H1 (cell line): ENCODE measurements around the gene SYNRG. TPM values are rescaled to one million over a fixed set of nuclear protein-coding genes. Genes with fewer than 3 reads are reported as not detected.

ENCODE experiments used
- BCL11A ChIP-seq, 2 experiments: IDR thresholded peaks; one replicate each; pipeline ENCODE4 v1.6.1; 2011; ENCODE audit warnings: low read depth in 2 of 2, low read length in 2 of 2, mild to moderate bottlenecking in 2 of 2
- CBX8 ChIP-seq: fragments of 300-800, 300-1000 bp; sonication (generic); IDR thresholded peaks from 2 replicates; pipeline ENCODE4 v1.7.1; 2016; ENCODE audit warnings: low read depth, low read length, borderline replicate concordance
- CEBPB ChIP-seq: IDR thresholded peaks from 2 replicates; pipeline ENCODE4 v1.6.1; 2012; ENCODE audit warnings: low read depth, low read length
- RAD21 ChIP-seq, 2 experiments: IDR thresholded peaks in 1 of 2; conservative IDR thresholded peaks in 1 of 2; 2 replicates each; pipeline ENCODE4 v1.6.1; 2011; ENCODE audit warnings: low read depth in 2 of 2, low read length in 2 of 2, improper control_type of control experiment in 1 of 2, inconsistent platforms in 1 of 2, mild to moderate bottlenecking in 1 of 2, moderate library complexity in 1 of 2
- RFX5 ChIP-seq: IDR thresholded peaks from 2 replicates; pipeline ENCODE4 v1.6.1; 2011; ENCODE audit warnings: low read depth, low read length, improper control_type of control experiment, borderline replicate concordance
- SIX5 ChIP-seq: IDR thresholded peaks from 2 replicates; pipeline ENCODE4 v1.6.1; 2011; ENCODE audit warnings: mild to moderate bottlenecking, low read depth, low read length
- SUZ12 ChIP-seq: fragments of 200-600 bp; sonication (generic); IDR thresholded peaks from 2 replicates; pipeline ENCODE4 v1.6.1; 2012; ENCODE audit warnings: mild to moderate bottlenecking, inconsistent platforms, low read length, moderate library complexity, mixed read lengths
- polyA plus RNA-seq, 7 experiments: library from polyadenylated mRNA; depleted of rRNA in 3 of 7; stranded (reverse) in 5 of 7; unstranded in 2 of 7; fragments of >200 nt in 5 of 7; fragments of 200-250 nt in 2 of 7; gene quantifications; 1 replicate in 5 of 7; 2 replicates in 1 of 7; 4 replicates in 1 of 7; pipeline versions ENCODE4 v1.2.1 to v1.2.3, GENCODE V29; 2011 to 2013; ENCODE audit warnings: missing spikeins in 2 of 7, mixed read lengths in 2 of 7
- total RNA-seq: library from RNA; stranded (reverse); fragmentation: NEBNext Ultra II Directional; extraction: Animal tissue kit (Norgen Biotek cat#: 25700); gene quantifications from 2 replicates; pipeline ENCODE4 v1.2.1, GENCODE V29; 2021
- TF ChIP-seq, protein P1 (sequence below): fragments of 300-600 bp; sonication (generic); IDR thresholded peaks from 2 replicates; pipeline ENCODE4 v1.7.1; 2012; ENCODE audit warnings: low read length, moderate library complexity, mild to moderate bottlenecking, inconsistent platforms; ENCODE audit not compliant: insufficient replicate concordance
- TF ChIP-seq, protein P2 (sequence below): IDR thresholded peaks from 2 replicates; pipeline ENCODE4 v1.6.1; 2011; ENCODE audit warnings: low read length, improper control_type of control experiment

The SYNRG gene
- total and polyA plus RNA-seq, 2 of the 8 experiments (the other 6 are each of a cell fraction or from before 2014, with no cell fraction given) = 7.7 to 31.7 TPM

GRCh38 chr17:37637956-37638355, 28.7 kb upstream of the SYNRG start (continued):
- TF ChIP-seq, protein P1, sequence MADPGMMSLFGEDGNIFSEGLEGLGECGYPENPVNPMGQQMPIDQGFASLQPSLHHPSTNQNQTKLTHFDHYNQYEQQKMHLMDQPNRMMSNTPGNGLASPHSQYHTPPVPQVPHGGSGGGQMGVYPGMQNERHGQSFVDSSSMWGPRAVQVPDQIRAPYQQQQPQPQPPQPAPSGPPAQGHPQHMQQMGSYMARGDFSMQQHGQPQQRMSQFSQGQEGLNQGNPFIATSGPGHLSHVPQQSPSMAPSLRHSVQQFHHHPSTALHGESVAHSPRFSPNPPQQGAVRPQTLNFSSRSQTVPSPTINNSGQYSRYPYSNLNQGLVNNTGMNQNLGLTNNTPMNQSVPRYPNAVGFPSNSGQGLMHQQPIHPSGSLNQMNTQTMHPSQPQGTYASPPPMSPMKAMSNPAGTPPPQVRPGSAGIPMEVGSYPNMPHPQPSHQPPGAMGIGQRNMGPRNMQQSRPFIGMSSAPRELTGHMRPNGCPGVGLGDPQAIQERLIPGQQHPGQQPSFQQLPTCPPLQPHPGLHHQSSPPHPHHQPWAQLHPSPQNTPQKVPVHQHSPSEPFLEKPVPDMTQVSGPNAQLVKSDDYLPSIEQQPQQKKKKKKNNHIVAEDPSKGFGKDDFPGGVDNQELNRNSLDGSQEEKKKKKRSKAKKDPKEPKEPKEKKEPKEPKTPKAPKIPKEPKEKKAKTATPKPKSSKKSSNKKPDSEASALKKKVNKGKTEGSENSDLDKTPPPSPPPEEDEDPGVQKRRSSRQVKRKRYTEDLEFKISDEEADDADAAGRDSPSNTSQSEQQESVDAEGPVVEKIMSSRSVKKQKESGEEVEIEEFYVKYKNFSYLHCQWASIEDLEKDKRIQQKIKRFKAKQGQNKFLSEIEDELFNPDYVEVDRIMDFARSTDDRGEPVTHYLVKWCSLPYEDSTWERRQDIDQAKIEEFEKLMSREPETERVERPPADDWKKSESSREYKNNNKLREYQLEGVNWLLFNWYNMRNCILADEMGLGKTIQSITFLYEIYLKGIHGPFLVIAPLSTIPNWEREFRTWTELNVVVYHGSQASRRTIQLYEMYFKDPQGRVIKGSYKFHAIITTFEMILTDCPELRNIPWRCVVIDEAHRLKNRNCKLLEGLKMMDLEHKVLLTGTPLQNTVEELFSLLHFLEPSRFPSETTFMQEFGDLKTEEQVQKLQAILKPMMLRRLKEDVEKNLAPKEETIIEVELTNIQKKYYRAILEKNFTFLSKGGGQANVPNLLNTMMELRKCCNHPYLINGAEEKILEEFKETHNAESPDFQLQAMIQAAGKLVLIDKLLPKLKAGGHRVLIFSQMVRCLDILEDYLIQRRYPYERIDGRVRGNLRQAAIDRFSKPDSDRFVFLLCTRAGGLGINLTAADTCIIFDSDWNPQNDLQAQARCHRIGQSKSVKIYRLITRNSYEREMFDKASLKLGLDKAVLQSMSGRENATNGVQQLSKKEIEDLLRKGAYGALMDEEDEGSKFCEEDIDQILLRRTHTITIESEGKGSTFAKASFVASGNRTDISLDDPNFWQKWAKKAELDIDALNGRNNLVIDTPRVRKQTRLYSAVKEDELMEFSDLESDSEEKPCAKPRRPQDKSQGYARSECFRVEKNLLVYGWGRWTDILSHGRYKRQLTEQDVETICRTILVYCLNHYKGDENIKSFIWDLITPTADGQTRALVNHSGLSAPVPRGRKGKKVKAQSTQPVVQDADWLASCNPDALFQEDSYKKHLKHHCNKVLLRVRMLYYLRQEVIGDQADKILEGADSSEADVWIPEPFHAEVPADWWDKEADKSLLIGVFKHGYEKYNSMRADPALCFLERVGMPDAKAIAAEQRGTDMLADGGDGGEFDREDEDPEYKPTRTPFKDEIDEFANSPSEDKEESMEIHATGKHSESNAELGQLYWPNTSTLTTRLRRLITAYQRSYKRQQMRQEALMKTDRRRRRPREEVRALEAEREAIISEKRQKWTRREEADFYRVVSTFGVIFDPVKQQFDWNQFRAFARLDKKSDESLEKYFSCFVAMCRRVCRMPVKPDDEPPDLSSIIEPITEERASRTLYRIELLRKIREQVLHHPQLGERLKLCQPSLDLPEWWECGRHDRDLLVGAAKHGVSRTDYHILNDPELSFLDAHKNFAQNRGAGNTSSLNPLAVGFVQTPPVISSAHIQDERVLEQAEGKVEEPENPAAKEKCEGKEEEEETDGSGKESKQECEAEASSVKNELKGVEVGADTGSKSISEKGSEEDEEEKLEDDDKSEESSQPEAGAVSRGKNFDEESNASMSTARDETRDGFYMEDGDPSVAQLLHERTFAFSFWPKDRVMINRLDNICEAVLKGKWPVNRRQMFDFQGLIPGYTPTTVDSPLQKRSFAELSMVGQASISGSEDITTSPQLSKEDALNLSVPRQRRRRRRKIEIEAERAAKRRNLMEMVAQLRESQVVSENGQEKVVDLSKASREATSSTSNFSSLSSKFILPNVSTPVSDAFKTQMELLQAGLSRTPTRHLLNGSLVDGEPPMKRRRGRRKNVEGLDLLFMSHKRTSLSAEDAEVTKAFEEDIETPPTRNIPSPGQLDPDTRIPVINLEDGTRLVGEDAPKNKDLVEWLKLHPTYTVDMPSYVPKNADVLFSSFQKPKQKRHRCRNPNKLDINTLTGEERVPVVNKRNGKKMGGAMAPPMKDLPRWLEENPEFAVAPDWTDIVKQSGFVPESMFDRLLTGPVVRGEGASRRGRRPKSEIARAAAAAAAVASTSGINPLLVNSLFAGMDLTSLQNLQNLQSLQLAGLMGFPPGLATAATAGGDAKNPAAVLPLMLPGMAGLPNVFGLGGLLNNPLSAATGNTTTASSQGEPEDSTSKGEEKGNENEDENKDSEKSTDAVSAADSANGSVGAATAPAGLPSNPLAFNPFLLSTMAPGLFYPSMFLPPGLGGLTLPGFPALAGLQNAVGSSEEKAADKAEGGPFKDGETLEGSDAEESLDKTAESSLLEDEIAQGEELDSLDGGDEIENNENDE = no peak
- TF ChIP-seq CBX8 (no peak), RAD21 (IDR thresholded peaks at IDR 0.05 in 1 of 2, conservative IDR thresholded peaks at IDR 0.05 in 1 of 2; ENCODE audit: low read depth in 2 of 2, low read length in 2 of 2) (no peak), CEBPB (no peak), RFX5 (no peak), BCL11A (IDR thresholded peaks at IDR 0.05; ENCODE audit: low read depth in 2 of 2, low read length in 2 of 2) (no peak), SIX5 (no peak), SUZ12 (no peak)
- TF ChIP-seq, protein P2, sequence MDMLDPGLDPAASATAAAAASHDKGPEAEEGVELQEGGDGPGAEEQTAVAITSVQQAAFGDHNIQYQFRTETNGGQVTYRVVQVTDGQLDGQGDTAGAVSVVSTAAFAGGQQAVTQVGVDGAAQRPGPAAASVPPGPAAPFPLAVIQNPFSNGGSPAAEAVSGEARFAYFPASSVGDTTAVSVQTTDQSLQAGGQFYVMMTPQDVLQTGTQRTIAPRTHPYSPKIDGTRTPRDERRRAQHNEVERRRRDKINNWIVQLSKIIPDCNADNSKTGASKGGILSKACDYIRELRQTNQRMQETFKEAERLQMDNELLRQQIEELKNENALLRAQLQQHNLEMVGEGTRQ = no peak
